Adrenal gland (tissue), 12 donors: ENCODE data around the gene BGN. TPM values are rescaled to one million over a fixed set of nuclear protein-coding genes. Genes with fewer than 3 reads are reported as not detected.

Experiments used
- DNase-seq, 7 donors: peaks; one replicate each; pipeline ENCODE4 v3.0.0-alpha.2; 2019 to 2020
- H3K27ac ChIP-seq, 5 donors: fragments of 200-600 bp; sonication (generic) in 4 of 5; 1 replicate in 3 of 5; 2 replicates in 2 of 5; pipeline versions ENCODE4 v1.5.1 to v1.8.0; 2016 to 2020; ENCODE audit warnings: mild to moderate bottlenecking in 1 of 5
- H3K27me3 ChIP-seq: fragments of 200-600 bp; 2 replicates; pipeline ENCODE4 v1.8.0; 2021
- H3K36me3 ChIP-seq, 2 donors: fragments of 200-600 bp; replicated peaks in 1 of 2; 1 replicate in 1 of 2; 2 replicates in 1 of 2; pipeline versions ENCODE4 v1.5.1 to v1.8.0; 2018 to 2022
- H3K4me1 ChIP-seq, 2 donors: fragments of 200-600 bp; replicated peaks in 1 of 2; 1 replicate in 1 of 2; 2 replicates in 1 of 2; pipeline versions ENCODE4 v1.5.1 to v1.8.0; 2018 to 2021
- H3K4me3 ChIP-seq, 4 donors: fragments of 200-600 bp; sonication (generic) in 3 of 4; one replicate each; pipeline ENCODE4 v1.5.1; 2016 to 2018
- H3K9me3 ChIP-seq, 3 donors: fragments of 200-600 bp; sonication (generic) in 1 of 3; replicated peaks in 1 of 3; 1 replicate in 2 of 3; 2 replicates in 1 of 3; pipeline versions ENCODE4 v1.5.1 to v1.8.0; 2016 to 2021
- CTCF ChIP-seq, 6 experiments: fragments of 450-650 bp in 4 of 6; fragments of 200-600 bp in 2 of 6; sonication (generic) in 1 of 6; IDR thresholded peaks; 1 replicate in 5 of 6; 2 replicates in 1 of 6; pipeline versions ENCODE4 v1.5.1 to v1.8.0; 2016 to 2021; ENCODE audit warnings: antibody characterized with exemption in 6 of 6, mild to moderate bottlenecking in 2 of 6, moderate library complexity in 1 of 6
- POLR2A ChIP-seq, 2 donors: fragments of 450-650 bp; IDR thresholded peaks; one replicate each; pipeline ENCODE4 v1.6.1; 2017; ENCODE audit warnings: antibody characterized with exemption in 2 of 2, mild to moderate bottlenecking in 2 of 2, moderate library complexity in 1 of 2
- WGBS, 4 donors: extraction: QIAGEN DNeasy Blood & Tissue Kit in 2 of 4; methylation state at CpG; one replicate each; pipeline versions ENCODE4 v1.1.5 to v1.1.7; 2013 to 2017; 5-methylcytosine and 5-hydroxymethylcytosine counted together
- intact Hi-C, 2 donors: fragments of 100-400 bp; cut with DNase I; formaldehyde crosslinking; loops; one replicate each; pipeline versions ENCODE4 v1.14.1 to v1.15.0; 2022 to 2023
- polyA plus RNA-seq, 3 donors: library from polyadenylated mRNA; stranded (reverse); fragments of 200-250 nt in 2 of 3; fragments of 350-450 nt in 1 of 3; fragmentation: Illumina TruSeq in 1 of 3; extraction: RNeasy Lipid Tissue Mini Kit (QIAGEN cat#74804) in 1 of 3; gene quantifications; one replicate each; pipeline ENCODE4 v1.2.3, GENCODE V29; 2013 to 2014
- total RNA-seq, 9 donors: library from RNA; depleted of rRNA in 4 of 9; stranded (reverse); fragments of >200 nt in 4 of 9; fragments of 120-200 nt in 1 of 9; fragmentation: NEBNext Ultra II Directional in 1 of 9; extraction: Animal tissue kit (Norgen Biotek cat#: 25700) in 1 of 9; gene quantifications; one replicate each; pipeline versions ENCODE4 v1.1.0 to v1.2.4, GENCODE V29; 2013 to 2023
- donor health status: healthy with polysubstance abuse.
- donor health status: Bipolar disorder and iron deficiency.
- donor health status: DM: yes; HTN: yes; CAD: no.
- donor health status: DM: no; HTN: no; CAD: no.
- donor health status: DM: no; HTN: no; CAD: no.
- donor health status: DM: yes; HTN: yes; CAD: no.

BGN gene
- total and polyA plus RNA-seq, 12 donors, result 18.9 to 598 (median 247) TPM

- DNase-seq, result no peak
- peaks cover 9% of the 10 kb centered on the region for H3K27me3 ChIP-seq
- H3K4me3 ChIP-seq, result no peak overlapping the region
- no peaks in the 10 kb centered on the region for H3K4me1 ChIP-seq
- H3K9me3 ChIP-seq, result no peaks in the 10 kb centered on the region
- no peak overlapping the region for H3K27ac ChIP-seq
- 81 to 86% methylated on average over 13 to 14 of the region's 14 CpGs; no CpG with 5 or more reads in 2 of the 4 donors for WGBS, 4 donors
- H3K36me3 ChIP-seq, result no peaks in the 10 kb centered on the region
- intact Hi-C loops, result no loop called here
- TF ChIP-seq POLR2A (IDR thresholded peaks at IDR 0.05) (no peak), CTCF (IDR thresholded peaks at IDR 0.05) (no peak)
Measured at GRCh38 chrX:153502796-153503195, 8.0 kb downstream of the BGN start.

- Histone ChIP-seq H3K4me3 (no peak overlapping the region), H3K27ac (no peak overlapping the region), H3K4me1 (no peaks in the 10 kb centered on the region), H3K9me3 (no peaks in the 10 kb centered on the region), H3K27me3 (peaks cover 9% of the 10 kb centered on the region), H3K36me3 (no peaks in the 10 kb centered on the region)
- WGBS, 4 donors, result 78 to 87% (median 81%) methylated on average over 8 to 26 of the region's 26 CpGs
- intact Hi-C loops, result loop anchor here in 1 of 2 donors (5.0 kb wide), 1 partner anchor 42 kb away; no protein-coding TSS in a partner anchor
- TF ChIP-seq CTCF (IDR thresholded peaks at IDR 0.05), result no peak
- TF ChIP-seq POLR2A (IDR thresholded peaks at IDR 0.05), result no peak
- DNase-seq, result no peak
Measured at GRCh38 chrX:153504445-153505016, 9.8 kb downstream of the BGN start.

GRCh38 chrX:153505361-153505760 lies 10.6 kb downstream of the BGN start:
- 70 to 82% (median 75%) methylated on average over 14 to 18 of the region's 18 CpGs for WGBS, 4 donors
- H3K9me3 ChIP-seq, result no peaks in the 10 kb centered on the region
- H3K27ac ChIP-seq, result no peak overlapping the region
- no peaks in the 10 kb centered on the region for H3K4me1 ChIP-seq
- H3K4me3 ChIP-seq, result no peak overlapping the region
- intact Hi-C loops, result loop anchor here in 1 of 2 donors (5.0 kb wide), 1 partner anchor 43 kb away; no protein-coding TSS in a partner anchor
- TF ChIP-seq POLR2A (IDR thresholded peaks at IDR 0.05) (no peak), CTCF (IDR thresholded peaks at IDR 0.05) (no peak)
- no peak for DNase-seq
- H3K27me3 ChIP-seq, result peaks cover 9% of the 10 kb centered on the region
- no peaks in the 10 kb centered on the region for H3K36me3 ChIP-seq

GRCh38 chrX:153507484-153508178 lies 12.9 kb downstream of the BGN start:
- Histone ChIP-seq H3K4me1 (no peaks in the 10 kb centered on the region), H3K36me3 (no peaks in the 10 kb centered on the region), H3K27me3 (peaks cover 9% of the 10 kb centered on the region), H3K27ac (no peak overlapping the region), H3K9me3 (no peaks in the 10 kb centered on the region), H3K4me3 (no peak overlapping the region)
- intact Hi-C loops, result loop anchor here in 1 of 2 donors (5.0 kb wide), 1 partner anchor 45 kb away; no protein-coding TSS in a partner anchor
- TF ChIP-seq CTCF (IDR thresholded peaks at IDR 0.05), result peak; percentile 75 to 93 (median 86)
- TF ChIP-seq POLR2A (IDR thresholded peaks at IDR 0.05), result no peak
- 20 to 41% (median 30%) methylated on average over 5 to 18 of the region's 19 CpGs for WGBS, 4 donors
- DNase-seq, result peak; percentile 78 to 90 (median 83)
